Liver (tissue), 9 donors: ENCODE results near the gene NIPSNAP3A. TPM values are rescaled to one million over a fixed set of nuclear protein-coding genes. Genes with fewer than 3 reads are reported as not detected.
"Not testable (repeated sequence)": the region's sequence is repeated elsewhere in the genome, so short reads cannot be mapped to it uniquely, and the experiment has no call there.

Experiments
- DNase-seq: peaks from one replicate; pipeline ENCODE4 v3.0.0-alpha.2; 2017; ENCODE audit warnings: low spot score
- H3K27ac ChIP-seq, 2 donors: one replicate each; pipeline ENCODE4 v1.7.0; 2013; ENCODE audit warnings: inconsistent platforms in 2 of 2, low read length in 2 of 2, control low read depth in 1 of 2, low read depth in 1 of 2, mild to moderate bottlenecking in 1 of 2
- H3K27me3 ChIP-seq, 4 donors: one replicate each; pipeline versions ENCODE4 v1.6.1 to v1.7.0; 2013; ENCODE audit warnings: low read length in 3 of 4, inconsistent platforms in 1 of 4, mild to moderate bottlenecking in 1 of 4, moderate library complexity in 1 of 4; ENCODE audit not compliant: control insufficient read depth in 4 of 4, insufficient read depth in 4 of 4
- H3K36me3 ChIP-seq, 4 donors: one replicate each; pipeline versions ENCODE4 v1.6.1 to v1.7.0; 2013; ENCODE audit warnings: low read length in 3 of 4, mild to moderate bottlenecking in 3 of 4, low read depth in 1 of 4, moderate library complexity in 1 of 4; ENCODE audit not compliant: control insufficient read depth in 4 of 4, insufficient read depth in 3 of 4
- H3K4me1 ChIP-seq, 4 donors: one replicate each; pipeline versions ENCODE4 v1.6.1 to v1.7.0; 2013; ENCODE audit warnings: low read length in 3 of 4, mild to moderate bottlenecking in 3 of 4, moderate library complexity in 1 of 4; ENCODE audit not compliant: control insufficient read depth in 4 of 4, insufficient read depth in 4 of 4
- H3K4me3 ChIP-seq, 3 donors: one replicate each; pipeline versions ENCODE4 v1.6.1 to v1.7.0; 2013; ENCODE audit warnings: low read length in 3 of 3, control low read depth in 1 of 3, low read depth in 1 of 3, mild to moderate bottlenecking in 1 of 3
- H3K9ac ChIP-seq, 2 donors: one replicate each; pipeline ENCODE4 v1.7.0; 2013; ENCODE audit warnings: low read length in 2 of 2, mild to moderate bottlenecking in 2 of 2, moderate library complexity in 2 of 2, control low read depth in 1 of 2, low read depth in 1 of 2
- H3K9me3 ChIP-seq, 4 donors: one replicate each; pipeline versions ENCODE4 v1.6.1 to v1.7.0; 2013; ENCODE audit warnings: low read length in 3 of 4; ENCODE audit not compliant: control insufficient read depth in 4 of 4
- FOXA2 ChIP-seq: IDR thresholded peaks from 2 replicates; pipeline ENCODE4 v1.6.1; 2016; ENCODE audit warnings: antibody characterized with exemption
- HNF4A ChIP-seq, 2 donors: conservative IDR thresholded peaks; 2 replicates each; pipeline ENCODE4 v1.6.1; 2016; ENCODE audit warnings: antibody characterized with exemption in 2 of 2, mild to moderate bottlenecking in 2 of 2
- HNF4G ChIP-seq: IDR thresholded peaks from 2 replicates; pipeline ENCODE4 v1.6.1; 2016; ENCODE audit warnings: antibody characterized with exemption
- JUND ChIP-seq, 2 donors: IDR thresholded peaks; 2 replicates each; pipeline ENCODE4 v1.6.1; 2016; ENCODE audit warnings: antibody characterized with exemption in 2 of 2
- NR2F2 ChIP-seq: IDR thresholded peaks from 2 replicates; pipeline ENCODE4 v1.6.1; 2016; ENCODE audit warnings: antibody characterized with exemption
- RAD21 ChIP-seq, 2 donors: IDR thresholded peaks; 2 replicates each; pipeline ENCODE4 v1.6.1; 2016; ENCODE audit warnings: antibody characterized with exemption in 2 of 2, mild to moderate bottlenecking in 2 of 2
- RXRA ChIP-seq, 2 donors: IDR thresholded peaks; 2 replicates each; pipeline ENCODE4 v1.6.1; 2017 to 2018; ENCODE audit warnings: antibody characterized with exemption in 2 of 2, mild to moderate bottlenecking in 1 of 2
- SP1 ChIP-seq: IDR thresholded peaks from 2 replicates; pipeline ENCODE4 v1.6.1; 2018; ENCODE audit warnings: antibody characterized with exemption, mild to moderate bottlenecking
- TAF1 ChIP-seq: conservative IDR thresholded peaks from 2 replicates; pipeline ENCODE4 v1.6.1; 2016; ENCODE audit warnings: antibody characterized with exemption, mild to moderate bottlenecking
- YY1 ChIP-seq: IDR thresholded peaks from 2 replicates; pipeline ENCODE4 v1.6.1; 2016; ENCODE audit warnings: antibody characterized with exemption, mild to moderate bottlenecking
- WGBS: extraction: QIAGEN DNeasy Blood & Tissue Kit; methylation state at CpG from one replicate; pipeline ENCODE4 v1.1.7; 2013; 5-methylcytosine and 5-hydroxymethylcytosine counted together
- polyA plus RNA-seq, 2 donors: library from polyadenylated mRNA; stranded (reverse) in 1 of 2; unstranded in 1 of 2; fragments of 200-250 nt in 1 of 2; fragments of >200 nt in 1 of 2; fragmentation: Nextera tagmentation in 1 of 2; extraction: Ambion mirVana in 1 of 2; gene quantifications; one replicate each; pipeline versions ENCODE4 v1.2.1 to v1.2.3, GENCODE V29; 2013 to 2015
- total RNA-seq, 2 donors: library from RNA; depleted of rRNA; stranded (reverse); fragments of >200 nt; gene quantifications; one replicate each; pipeline ENCODE4 v1.2.3, GENCODE V29; 2014
- TF ChIP-seq, protein P1 (sequence below): IDR thresholded peaks from 2 replicates; pipeline ENCODE4 v1.6.1; 2016; ENCODE audit warnings: antibody characterized with exemption, mild to moderate bottlenecking
- TF ChIP-seq, protein P2 (sequence below): IDR thresholded peaks from 2 replicates; pipeline ENCODE4 v1.6.1; 2016; ENCODE audit warnings: antibody characterized with exemption
- TF ChIP-seq, protein P3 (sequence below): IDR thresholded peaks from 2 replicates; pipeline ENCODE4 v1.6.1; 2016; ENCODE audit warnings: antibody characterized with exemption
- TF ChIP-seq, protein P4 (sequence below): fragments of 150-350 bp; IDR thresholded peaks from 2 replicates; pipeline ENCODE4 v1.5.1; 2017; ENCODE audit warnings: improper control_type of control experiment, low read depth, low read length; ENCODE audit not compliant: missing input control
- TF ChIP-seq, protein P5 (sequence below): IDR thresholded peaks from 2 replicates; pipeline ENCODE4 v1.6.1; 2016; ENCODE audit warnings: antibody characterized with exemption
- donor health status: healthy.
- donor health status: healthy.
- donor health status: healthy.
- donor health status: healthy.
- donor health status: healthy.

NIPSNAP3A gene
- total and polyA plus RNA-seq, 4 donors: 18.7 to 41.2 (median 32.1) TPM

DNA sequence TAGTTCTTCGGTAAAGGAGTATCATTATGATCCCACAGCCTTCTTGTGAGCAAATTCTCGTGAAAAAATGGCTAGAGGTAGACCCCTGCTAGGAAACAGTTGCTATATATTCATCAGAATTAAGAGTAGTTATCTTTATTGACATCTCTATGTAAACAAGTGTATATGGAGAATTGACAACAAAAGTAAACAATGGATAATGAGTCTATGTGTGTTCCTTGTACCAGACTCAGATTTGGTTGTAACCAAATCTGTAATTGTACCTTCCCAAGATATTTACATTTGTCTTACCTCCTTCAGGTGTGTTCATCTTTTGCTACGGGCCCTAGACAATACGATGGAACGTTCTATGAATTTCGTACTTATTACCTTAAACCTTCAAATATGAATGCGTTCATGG, 18.5 kb downstream of the NIPSNAP3A start (continued):
- TF ChIP-seq, protein P1, sequence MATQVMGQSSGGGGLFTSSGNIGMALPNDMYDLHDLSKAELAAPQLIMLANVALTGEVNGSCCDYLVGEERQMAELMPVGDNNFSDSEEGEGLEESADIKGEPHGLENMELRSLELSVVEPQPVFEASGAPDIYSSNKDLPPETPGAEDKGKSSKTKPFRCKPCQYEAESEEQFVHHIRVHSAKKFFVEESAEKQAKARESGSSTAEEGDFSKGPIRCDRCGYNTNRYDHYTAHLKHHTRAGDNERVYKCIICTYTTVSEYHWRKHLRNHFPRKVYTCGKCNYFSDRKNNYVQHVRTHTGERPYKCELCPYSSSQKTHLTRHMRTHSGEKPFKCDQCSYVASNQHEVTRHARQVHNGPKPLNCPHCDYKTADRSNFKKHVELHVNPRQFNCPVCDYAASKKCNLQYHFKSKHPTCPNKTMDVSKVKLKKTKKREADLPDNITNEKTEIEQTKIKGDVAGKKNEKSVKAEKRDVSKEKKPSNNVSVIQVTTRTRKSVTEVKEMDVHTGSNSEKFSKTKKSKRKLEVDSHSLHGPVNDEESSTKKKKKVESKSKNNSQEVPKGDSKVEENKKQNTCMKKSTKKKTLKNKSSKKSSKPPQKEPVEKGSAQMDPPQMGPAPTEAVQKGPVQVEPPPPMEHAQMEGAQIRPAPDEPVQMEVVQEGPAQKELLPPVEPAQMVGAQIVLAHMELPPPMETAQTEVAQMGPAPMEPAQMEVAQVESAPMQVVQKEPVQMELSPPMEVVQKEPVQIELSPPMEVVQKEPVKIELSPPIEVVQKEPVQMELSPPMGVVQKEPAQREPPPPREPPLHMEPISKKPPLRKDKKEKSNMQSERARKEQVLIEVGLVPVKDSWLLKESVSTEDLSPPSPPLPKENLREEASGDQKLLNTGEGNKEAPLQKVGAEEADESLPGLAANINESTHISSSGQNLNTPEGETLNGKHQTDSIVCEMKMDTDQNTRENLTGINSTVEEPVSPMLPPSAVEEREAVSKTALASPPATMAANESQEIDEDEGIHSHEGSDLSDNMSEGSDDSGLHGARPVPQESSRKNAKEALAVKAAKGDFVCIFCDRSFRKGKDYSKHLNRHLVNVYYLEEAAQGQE: no peak
- TF ChIP-seq NR2F2 (no peak), FOXA2 (no peak), TAF1 (no peak)
- TF ChIP-seq, protein P2, sequence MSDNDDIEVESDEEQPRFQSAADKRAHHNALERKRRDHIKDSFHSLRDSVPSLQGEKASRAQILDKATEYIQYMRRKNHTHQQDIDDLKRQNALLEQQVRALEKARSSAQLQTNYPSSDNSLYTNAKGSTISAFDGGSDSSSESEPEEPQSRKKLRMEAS: no peak

DNA sequence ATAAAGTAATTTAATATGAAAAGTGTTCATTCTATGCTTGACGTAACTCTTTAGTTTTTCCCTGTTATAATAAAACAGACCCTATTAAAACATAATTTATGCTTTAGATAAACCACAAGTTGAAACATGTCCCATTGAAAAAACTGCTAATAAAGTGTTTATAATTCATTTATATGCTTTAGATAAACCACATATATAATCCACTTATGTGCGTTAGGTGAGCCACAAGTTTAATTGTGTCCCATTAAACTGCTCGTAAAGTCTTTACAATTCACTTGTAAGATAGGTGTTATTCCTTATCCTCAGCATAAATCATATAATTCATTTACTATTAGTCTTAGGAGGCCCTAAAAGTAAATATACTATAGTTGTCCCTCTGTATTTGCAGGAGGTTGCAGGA, 20.0 kb downstream of the NIPSNAP3A start:
- peaks cover 0 to 6% (median 2%) of the 10 kb centered on the region in 4 donors for H3K4me1 ChIP-seq
- 95% methylated on average over 3 of the region's 3 CpGs for WGBS
- no peak overlapping the region for H3K27ac ChIP-seq
- H3K36me3 ChIP-seq: no peaks in the 10 kb centered on the region
- H3K9ac ChIP-seq: no peak overlapping the region
- no peaks in the 10 kb centered on the region for H3K27me3 ChIP-seq
- TF ChIP-seq, protein P1: no peak
- TF ChIP-seq RXRA (IDR thresholded peaks at IDR 0.05) (no peak), HNF4A (conservative IDR thresholded peaks at IDR 0.05) (no peak), YY1 (no peak), JUND (IDR thresholded peaks at IDR 0.05) (no peak), TAF1 (no peak), SP1 (no peak), HNF4G (no peak), NR2F2 (no peak), RAD21 (IDR thresholded peaks at IDR 0.05) (no peak)
- TF ChIP-seq, protein P3, sequence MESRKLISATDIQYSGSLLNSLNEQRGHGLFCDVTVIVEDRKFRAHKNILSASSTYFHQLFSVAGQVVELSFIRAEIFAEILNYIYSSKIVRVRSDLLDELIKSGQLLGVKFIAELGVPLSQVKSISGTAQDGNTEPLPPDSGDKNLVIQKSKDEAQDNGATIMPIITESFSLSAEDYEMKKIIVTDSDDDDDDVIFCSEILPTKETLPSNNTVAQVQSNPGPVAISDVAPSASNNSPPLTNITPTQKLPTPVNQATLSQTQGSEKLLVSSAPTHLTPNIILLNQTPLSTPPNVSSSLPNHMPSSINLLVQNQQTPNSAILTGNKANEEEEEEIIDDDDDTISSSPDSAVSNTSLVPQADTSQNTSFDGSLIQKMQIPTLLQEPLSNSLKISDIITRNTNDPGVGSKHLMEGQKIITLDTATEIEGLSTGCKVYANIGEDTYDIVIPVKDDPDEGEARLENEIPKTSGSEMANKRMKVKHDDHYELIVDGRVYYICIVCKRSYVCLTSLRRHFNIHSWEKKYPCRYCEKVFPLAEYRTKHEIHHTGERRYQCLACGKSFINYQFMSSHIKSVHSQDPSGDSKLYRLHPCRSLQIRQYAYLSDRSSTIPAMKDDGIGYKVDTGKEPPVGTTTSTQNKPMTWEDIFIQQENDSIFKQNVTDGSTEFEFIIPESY: no peak
- TF ChIP-seq, protein P4, sequence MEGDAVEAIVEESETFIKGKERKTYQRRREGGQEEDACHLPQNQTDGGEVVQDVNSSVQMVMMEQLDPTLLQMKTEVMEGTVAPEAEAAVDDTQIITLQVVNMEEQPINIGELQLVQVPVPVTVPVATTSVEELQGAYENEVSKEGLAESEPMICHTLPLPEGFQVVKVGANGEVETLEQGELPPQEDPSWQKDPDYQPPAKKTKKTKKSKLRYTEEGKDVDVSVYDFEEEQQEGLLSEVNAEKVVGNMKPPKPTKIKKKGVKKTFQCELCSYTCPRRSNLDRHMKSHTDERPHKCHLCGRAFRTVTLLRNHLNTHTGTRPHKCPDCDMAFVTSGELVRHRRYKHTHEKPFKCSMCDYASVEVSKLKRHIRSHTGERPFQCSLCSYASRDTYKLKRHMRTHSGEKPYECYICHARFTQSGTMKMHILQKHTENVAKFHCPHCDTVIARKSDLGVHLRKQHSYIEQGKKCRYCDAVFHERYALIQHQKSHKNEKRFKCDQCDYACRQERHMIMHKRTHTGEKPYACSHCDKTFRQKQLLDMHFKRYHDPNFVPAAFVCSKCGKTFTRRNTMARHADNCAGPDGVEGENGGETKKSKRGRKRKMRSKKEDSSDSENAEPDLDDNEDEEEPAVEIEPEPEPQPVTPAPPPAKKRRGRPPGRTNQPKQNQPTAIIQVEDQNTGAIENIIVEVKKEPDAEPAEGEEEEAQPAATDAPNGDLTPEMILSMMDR: no peak
- TF ChIP-seq, protein P5, sequence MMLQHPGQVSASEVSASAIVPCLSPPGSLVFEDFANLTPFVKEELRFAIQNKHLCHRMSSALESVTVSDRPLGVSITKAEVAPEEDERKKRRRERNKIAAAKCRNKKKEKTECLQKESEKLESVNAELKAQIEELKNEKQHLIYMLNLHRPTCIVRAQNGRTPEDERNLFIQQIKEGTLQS: no peak
- no peak for DNase-seq
- H3K9me3 ChIP-seq: no peaks in the 10 kb centered on the region
- H3K4me3 ChIP-seq: no peak overlapping the region

DNA sequence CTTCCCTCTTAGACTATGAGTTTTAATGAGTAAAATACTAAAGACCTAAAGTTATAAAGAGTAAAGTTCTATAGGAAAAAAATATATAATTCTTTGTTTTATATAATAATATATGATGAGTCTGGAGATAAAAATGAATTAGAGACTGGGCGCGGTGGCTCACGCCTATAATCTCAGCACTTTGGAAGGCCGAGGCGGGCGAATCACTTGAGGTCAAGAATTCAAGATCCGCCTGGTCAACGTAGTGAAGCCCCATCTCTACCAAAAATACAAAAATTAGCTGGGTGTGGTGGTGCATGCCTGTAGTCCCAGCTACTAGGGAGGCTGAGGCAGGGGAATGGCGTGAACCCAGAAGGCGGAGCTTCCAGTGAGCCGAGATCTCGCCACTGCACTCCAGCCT, 21.5 kb downstream of the NIPSNAP3A start:
- DNase-seq, H3K4me3 ChIP-seq, H3K9me3 ChIP-seq, H3K27ac ChIP-seq, H3K27me3 ChIP-seq, H3K9ac ChIP-seq, H3K4me1 ChIP-seq, H3K36me3 ChIP-seq: not testable (repeated sequence)
- WGBS: 96% methylated on average over 12 of the region's 12 CpGs
